NCI-H2196 treated with DMSO at 0.1 percent for 48 hours (cell line): ENCODE results near the gene REXO1.
"Not testable (repeated sequence)": the region's sequence is repeated elsewhere in the genome, so short reads cannot be mapped to it uniquely, and the experiment has no call there.

Source experiments
- DNase-seq: peaks from one replicate; lab custom pipeline; 2025; ENCODE audit not compliant: unreplicated experiment; lab: John Stamatoyannopoulos, UW

REXO1 gene

DNA sequence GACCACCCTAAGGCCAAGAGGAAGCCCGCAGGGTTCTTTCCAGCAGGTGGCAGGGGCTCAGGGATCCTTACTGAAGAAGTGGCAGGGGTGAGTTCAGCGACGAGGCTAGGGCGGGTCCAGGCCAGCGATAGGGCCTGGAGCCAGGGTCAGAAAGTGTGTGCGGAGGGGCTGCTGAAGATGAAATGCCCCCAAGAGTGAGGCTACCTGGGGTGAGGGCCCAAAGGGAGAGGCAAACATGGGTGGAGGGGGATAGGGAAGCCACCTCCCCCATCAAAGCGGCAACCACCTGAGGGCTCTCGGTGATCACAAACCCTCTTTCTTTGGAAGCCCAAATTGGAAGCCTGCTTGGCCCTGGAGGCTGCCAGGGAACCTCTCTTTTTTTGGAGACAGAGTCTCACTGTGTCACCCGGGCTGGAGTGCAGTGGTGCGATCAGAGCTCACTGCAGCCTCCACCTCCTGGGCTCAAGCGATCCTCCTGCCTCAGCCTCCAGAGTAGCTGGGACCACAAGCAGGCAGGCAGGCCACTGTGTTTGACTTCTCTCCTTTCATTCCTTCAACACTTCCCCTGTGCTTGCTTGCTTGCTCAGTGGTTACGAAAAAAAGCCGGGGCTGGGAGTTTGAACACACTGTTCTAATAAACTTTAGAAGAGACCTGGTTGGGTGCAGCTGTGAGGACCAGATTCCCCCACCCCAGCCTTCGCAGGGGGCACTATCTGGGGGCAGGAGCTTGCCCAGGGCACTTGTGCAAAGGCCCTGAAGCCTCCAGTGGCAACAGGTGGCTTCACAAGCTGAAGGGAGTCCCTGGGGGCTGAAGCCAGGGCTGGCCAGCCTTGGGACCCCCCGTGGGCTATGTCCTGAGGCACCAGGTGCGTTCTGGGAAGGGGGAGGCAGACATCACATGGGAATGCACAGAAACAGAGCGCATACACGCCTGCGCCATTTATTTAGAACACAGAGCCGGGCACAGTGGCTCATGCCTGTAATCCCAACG lies 34.8 kb downstream of the REXO1 start:
- no peak for DNase-seq

GRCh38 chr19:1812426-1813191 lies 35.7 kb downstream of the REXO1 start:
- peak; percentile 96 for DNase-seq

GRCh38 chr19:1811942-1812425 lies 36.3 kb downstream of the REXO1 start, which contains the start of gene ATP8B3:
TSS of gene ATP8B3 (minus strand) at chr19:1812276. CDS start at chr19:1811736, 540 bp downstream.
- no peak for DNase-seq

- DNase-seq: no peak
Observed at GRCh38 chr19:1811472-1811894, 36.8 kb downstream of the REXO1 start.

DNA sequence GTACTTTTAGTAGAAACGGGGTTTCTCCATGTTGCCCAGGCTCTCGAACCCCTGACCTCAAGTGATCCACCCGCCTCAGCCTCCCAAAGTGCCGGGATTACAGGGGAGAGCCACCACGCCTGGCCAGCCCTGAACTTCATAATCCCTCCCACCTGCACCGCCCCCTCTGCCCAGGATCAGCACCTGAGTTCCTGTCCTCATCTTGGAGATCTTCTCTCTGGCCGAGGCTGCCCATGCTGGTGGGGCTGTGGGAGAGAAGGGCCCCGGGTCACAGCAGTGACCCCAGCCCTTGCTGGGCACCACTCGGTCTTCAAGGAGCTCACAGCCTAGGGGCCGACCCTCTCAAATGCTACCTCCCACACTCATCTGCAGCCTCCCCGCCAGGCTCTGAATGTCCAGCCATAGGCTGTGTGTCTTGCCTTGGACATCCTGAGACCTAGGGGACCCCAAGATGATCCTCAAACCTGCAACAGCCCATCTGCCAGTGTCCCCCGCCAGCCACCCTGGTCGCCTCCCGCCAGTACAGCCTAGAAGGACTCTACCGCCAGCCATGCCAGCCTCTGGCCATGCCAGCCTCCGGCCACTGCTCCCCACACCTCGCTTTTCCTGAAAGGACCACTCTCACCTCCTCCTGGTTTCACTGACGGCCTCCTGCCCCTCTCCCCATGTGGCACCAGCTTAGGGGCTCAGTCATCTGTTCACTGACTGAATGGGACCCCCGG lies 37.7 kb downstream of the REXO1 start:
- DNase-seq: no peak

DNA sequence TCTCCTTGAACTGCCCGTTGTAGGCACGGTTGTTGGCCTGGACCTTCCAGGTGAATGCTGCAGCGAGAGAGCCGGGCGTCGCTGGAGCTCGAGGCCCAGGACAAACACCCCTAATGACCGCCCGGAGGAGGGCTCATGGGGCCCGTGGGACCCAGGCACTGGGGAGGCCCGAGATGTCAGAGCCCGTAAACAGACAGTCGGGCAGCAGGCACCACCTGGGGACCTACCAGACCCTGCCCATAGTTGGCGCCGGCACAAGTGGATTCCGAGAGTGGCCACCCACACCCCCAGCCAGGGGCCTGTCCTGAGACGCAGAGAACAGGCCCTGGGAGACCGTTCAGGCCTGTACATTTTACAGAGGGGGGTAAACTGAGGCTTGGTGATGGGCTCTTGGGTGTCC lies 38.6 kb downstream of the REXO1 start:
- no peak for DNase-seq

DNA sequence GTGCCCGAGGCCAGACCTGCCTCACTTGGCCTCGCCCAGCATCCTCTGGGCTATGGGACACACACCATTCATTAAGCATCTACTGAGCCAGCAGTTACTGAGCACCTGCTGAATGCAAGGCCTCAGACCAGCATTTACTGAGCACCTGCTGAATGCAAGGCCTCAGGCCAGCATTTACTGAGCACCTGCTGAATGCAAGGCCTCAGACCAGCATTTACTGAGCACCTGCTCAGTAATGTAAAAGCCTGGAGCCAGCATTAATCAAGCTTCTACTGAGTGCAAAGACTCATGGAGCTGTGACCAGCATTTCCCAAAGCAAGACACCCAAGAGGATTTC lies 39.9 kb downstream of the REXO1 start:
- no peak for DNase-seq

DNA sequence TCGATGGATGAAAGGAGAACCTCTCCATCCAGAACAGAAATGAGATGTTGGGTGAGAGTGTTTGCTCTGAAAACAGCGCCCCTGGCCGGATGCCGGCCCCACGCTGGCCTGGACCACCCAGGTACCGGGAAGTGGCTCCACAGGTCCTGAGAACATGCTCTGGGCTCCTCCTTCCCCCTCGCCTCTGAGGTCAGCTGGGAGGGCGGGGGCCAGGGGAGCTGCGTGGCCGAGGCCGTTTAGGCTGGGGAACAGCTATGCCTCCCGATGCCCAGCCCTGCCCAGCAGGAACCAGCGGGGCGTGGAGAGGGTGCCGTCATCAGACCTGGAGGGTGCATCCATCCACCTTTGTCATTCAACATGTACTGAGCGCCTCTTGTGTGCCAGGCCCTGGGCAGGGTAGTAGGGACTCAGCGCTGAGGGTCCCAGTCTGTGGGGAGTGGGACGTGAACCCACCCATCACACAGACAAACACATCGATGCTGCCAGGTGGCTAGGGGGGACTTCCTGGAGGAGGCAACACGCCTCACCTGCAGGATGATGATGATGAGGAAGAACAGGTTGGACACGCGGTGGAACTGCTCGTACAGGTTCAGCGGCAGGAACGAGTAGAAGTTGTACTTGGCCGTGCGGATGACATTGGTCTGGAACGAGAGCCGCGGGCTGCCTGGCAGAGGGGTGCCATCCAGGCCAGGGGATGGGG lies 40.4 kb downstream of the REXO1 start:
- DNase-seq: no peak

- no peak for DNase-seq
Observed at GRCh38 chr19:1807030-1807694, 41.1 kb downstream of the REXO1 start.

- DNase-seq: no peak
Observed at GRCh38 chr19:1806184-1807029, 41.9 kb downstream of the REXO1 start.

GRCh38 chr19:1805401-1806183 lies 42.7 kb downstream of the REXO1 start:
- DNase-seq: no peak

DNA sequence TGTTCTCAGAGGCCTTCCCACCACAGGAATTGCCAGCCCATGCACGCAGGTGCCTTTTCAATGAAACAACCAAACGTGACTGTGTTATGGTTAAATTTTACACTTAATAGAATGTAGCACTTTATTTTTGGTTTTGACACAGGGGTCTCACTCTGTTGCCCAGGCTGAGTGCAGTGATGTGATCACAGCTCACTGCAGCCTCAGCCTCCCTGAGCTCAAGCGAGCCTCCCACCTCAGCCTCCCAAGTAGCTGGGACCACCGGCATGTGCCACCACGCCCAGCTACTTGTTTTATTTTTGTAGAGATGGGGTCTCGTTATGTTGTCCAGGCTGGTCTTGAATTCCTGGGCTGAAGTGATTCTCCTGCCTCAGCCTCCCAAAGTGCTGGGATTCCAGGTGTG lies 43.4 kb downstream of the REXO1 start:
- no peak for DNase-seq

DNA sequence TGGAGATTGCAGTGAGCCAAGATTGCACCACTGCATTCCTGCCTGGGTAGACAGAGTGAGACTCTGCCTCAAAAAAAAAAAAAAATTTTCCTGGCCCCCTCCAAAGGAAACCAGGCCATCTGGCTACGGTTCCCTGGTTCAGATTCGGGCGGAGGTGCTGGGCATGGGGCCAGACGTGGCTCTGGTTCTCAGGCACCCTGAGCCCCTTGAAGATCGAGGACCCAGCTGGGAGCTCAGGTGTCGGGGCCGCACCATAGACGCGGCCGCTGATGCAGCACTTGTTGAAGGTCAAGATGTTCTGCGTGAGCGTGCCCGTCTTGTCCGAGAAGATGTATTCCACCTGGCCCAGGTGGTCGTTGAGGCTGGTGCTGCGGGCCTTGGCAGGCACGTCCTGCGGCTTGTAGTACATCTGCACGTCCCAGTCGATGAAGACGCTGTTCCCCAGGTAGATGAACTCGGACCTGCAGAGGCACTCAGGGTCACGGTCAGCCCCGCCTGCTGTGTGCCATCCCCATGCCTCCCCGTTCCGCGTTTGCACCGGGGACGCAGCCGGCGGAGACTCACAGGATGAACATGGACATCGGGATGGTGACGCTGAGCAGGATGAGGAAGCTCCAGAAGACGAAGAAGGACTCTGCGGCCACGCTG lies 48.5 kb downstream of the REXO1 start:
- no peak for DNase-seq

DNA sequence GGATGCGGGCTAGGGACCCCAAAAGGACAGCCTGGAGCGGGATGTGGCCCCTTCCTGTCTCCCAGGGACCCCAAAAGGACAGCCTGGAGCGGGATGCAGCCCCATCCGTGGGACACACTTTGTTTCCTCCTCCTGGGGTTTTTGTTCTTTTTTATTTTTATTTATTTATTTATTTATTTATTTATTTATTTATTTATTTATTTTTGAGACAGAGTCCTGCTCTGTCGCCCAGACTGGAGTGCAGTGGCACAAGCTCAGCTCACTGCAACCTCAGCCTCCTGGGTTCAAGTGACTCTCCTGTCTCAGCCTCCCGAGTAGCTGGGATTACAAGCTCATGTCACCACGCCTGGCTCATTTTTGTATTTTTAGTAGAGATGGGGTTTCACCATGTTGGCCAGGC lies 51.0 kb downstream of the REXO1 start:
- not testable (repeated sequence) for DNase-seq

DNA sequence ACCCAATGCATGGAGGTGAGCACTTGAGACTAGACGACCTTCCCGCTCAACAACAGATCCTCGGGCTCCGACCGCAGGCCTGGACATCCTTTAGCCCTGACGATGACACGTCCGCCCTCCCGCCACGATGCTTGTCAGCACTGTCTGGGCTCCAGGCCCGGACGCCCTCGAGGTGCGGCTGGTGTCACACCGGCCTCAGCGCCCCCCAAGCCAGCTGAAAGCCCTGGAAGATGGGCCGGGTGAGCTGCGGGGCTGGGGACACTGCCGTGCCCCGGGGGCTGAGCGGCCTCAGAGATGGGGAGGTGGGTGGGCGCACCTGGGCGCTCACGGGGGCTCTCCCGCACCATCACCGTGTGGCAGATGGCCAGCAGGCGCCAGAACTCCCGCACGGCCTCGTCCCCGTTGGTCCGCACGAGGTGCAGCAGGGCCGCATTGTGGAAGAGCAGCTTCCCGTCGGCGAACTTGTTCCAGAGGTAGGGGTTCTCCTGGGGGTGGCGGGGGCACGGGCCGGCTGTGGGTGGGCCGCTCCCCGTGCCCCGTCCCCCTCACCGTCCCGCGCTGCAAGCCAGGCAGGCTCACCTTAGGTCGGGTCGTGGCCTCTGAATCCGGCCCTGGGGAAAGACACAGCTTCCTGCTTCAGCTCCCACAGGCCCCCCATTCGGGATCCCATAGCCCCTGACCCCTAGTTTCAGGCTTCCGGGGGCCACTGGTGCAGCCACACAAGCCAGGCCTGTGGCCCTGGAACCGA lies 51.7 kb downstream of the REXO1 start:
- DNase-seq: no peak

DNA sequence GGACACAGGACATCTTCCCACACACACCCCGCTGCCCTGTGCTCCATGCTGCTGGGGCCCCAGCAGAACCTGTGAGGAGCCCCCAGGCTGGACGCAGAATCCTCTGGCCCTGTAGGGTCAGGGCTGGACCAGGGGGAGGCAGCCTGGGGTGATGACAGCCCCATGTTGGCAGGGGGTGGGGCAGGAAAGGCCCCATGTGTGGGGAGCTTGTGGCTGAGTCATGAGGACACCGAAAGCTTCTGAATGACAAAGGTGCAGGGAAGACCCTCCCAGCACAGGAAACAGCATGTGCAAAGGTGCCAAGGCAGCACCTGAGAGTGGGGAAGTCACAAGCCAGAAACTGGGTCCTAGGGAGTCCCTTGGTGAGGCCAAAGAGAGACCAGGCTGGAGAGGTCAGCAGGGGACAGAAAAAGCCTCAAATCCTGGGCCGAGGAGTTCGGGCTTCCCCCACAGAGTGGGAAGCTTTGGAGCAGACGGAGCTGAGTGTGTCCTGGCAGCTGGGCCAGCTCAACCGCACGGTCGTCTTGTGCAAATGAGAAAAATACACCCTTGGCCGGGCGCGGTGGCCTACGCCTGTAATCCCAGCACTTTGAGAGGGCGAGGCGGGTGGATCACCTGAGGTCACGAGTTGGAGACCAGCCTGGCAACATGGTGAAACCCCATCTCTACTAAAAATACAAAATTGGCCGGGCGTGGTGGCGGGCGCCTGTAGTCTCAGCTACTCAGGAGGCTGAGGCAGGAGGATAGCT lies 53.7 kb downstream of the REXO1 start:
- no peak for DNase-seq
